IMR-90 (cell line): ENCODE data around the gene GLG1. TPM values are rescaled to one million over a fixed set of nuclear protein-coding genes. Genes with fewer than 3 reads are reported as not detected.

ENCODE experiments used
- ATAC-seq: fragments of 200-7000 bp; cut with Tn5 transposase; 2 replicates; pipeline ENCODE4 v1.9.1; 2020; ENCODE audit warnings: low read depth, mild to moderate bottlenecking, moderate library complexity
- BruUV-seq: library from RNA; stranded (reverse); fragments of 400-500 nt; replicated peaks from 2 replicates; lab custom pipeline; 2021; lab: Mats Ljungman, UMichigan
- CTCF ChIA-PET: fragments of 300-600 bp; formaldehyde crosslinking; extraction: SDS; loops from one replicate; lab custom pipeline; 2021; ENCODE audit warnings: antibody characterized with exemption; lab: Yijun Ruan, JAX
- POLR2A ChIA-PET: fragments of 300-600 bp; sonication (Branson Sonifier 250); formaldehyde crosslinking; loops from one replicate; lab custom pipeline; 2022; ENCODE audit warnings: antibody characterized with exemption; ENCODE audit not compliant: unreplicated experiment; lab: Charles Lee
- DNase-seq: peaks from one replicate; pipeline ENCODE4 v3.0.0; 2013
- H2AFZ ChIP-seq: replicated peaks from 2 replicates; pipeline ENCODE3; 2013; ENCODE audit warnings: low read length, mild to moderate bottlenecking; ENCODE audit not compliant: poor library complexity
- H2AK5ac ChIP-seq: 2 replicates; pipeline ENCODE4 v1.6.1; 2013; ENCODE audit warnings: low read depth, low read length, inconsistent platforms
- H2AK9ac ChIP-seq: replicated peaks from 2 replicates; pipeline ENCODE3; 2013; ENCODE audit warnings: mild to moderate bottlenecking, low read depth, low read length, moderate library complexity; ENCODE audit not compliant: poor library complexity
- H2BK120ac ChIP-seq: 2 replicates; pipeline ENCODE4 v1.6.1; 2013; ENCODE audit warnings: low read depth, low read length, inconsistent platforms
- H2BK15ac ChIP-seq: 3 replicates; pipeline ENCODE4 v1.6.1; 2013; ENCODE audit warnings: low read depth, low read length, inconsistent platforms
- H2BK20ac ChIP-seq: 2 replicates; pipeline ENCODE4 v1.6.1; 2013; ENCODE audit warnings: low read depth, mild to moderate bottlenecking, inconsistent platforms, low read length, moderate library complexity
- H2BK5ac ChIP-seq: 2 replicates; pipeline ENCODE4 v1.6.1; 2013; ENCODE audit warnings: mild to moderate bottlenecking, low read depth, low read length, inconsistent platforms; ENCODE audit not compliant: poor library complexity, severe bottlenecking
- H3K14ac ChIP-seq: replicated peaks from 2 replicates; pipeline ENCODE4 v1.6.1; 2013; ENCODE audit warnings: low read depth, low read length, inconsistent platforms
- H3K18ac ChIP-seq: 2 replicates; pipeline ENCODE4 v1.6.1; 2013; ENCODE audit warnings: low read depth, low read length, control low read depth
- H3K23ac ChIP-seq: 2 replicates; pipeline ENCODE4 v1.6.1; 2013; ENCODE audit warnings: low read depth, low read length, inconsistent platforms
- H3K27ac ChIP-seq: 2 replicates; pipeline ENCODE4 v1.5.1; 2013; ENCODE audit warnings: mild to moderate bottlenecking, control low read depth, low read length; ENCODE audit not compliant: insufficient read depth
- H3K27me3 ChIP-seq: 2 replicates; pipeline ENCODE4 v1.6.1; 2013; ENCODE audit warnings: low read length; ENCODE audit not compliant: control insufficient read depth, insufficient read depth
- H3K36me3 ChIP-seq: 2 replicates; pipeline ENCODE4 v1.6.1; 2013; ENCODE audit warnings: low read length, mixed read lengths; ENCODE audit not compliant: control insufficient read depth, insufficient read depth
- H3K4ac ChIP-seq: 2 replicates; pipeline ENCODE4 v1.6.1; 2013; ENCODE audit warnings: low read depth, low read length, inconsistent platforms
- H3K4me1 ChIP-seq: 2 replicates; pipeline ENCODE4 v1.6.1; 2013; ENCODE audit warnings: low read length, mixed read lengths; ENCODE audit not compliant: control insufficient read depth, insufficient read depth
- H3K4me2 ChIP-seq: 2 replicates; pipeline ENCODE4 v1.6.1; 2013; ENCODE audit warnings: low read depth, mild to moderate bottlenecking, control low read depth, low read length, moderate library complexity
- H3K4me3 ChIP-seq: 2 replicates; pipeline ENCODE4 v1.5.1; 2013; ENCODE audit warnings: low read depth, mild to moderate bottlenecking, control low read depth, low read length, moderate library complexity; ENCODE audit not compliant: insufficient read depth
- H3K56ac ChIP-seq: 2 replicates; pipeline ENCODE4 v1.6.1; 2013; ENCODE audit warnings: low read length, inconsistent platforms; ENCODE audit not compliant: insufficient read depth; ENCODE audit errors: extremely low read depth
- H3K79me1 ChIP-seq, 2 experiments: 2 replicates each; pipeline ENCODE4 v1.6.1; 2013; ENCODE audit warnings: low read length in 2 of 2, inconsistent platforms in 1 of 2, low read depth in 1 of 2
- H3K9ac ChIP-seq: 2 replicates; pipeline ENCODE4 v1.6.1; 2013; ENCODE audit warnings: low read depth, low read length, control low read depth
- H3K9me1 ChIP-seq: 2 replicates; pipeline ENCODE4 v1.6.1; 2013; ENCODE audit warnings: low read length, inconsistent platforms; ENCODE audit not compliant: insufficient read depth
- H3K9me3 ChIP-seq: 2 replicates; pipeline ENCODE4 v1.6.1; 2013; ENCODE audit warnings: low read length; ENCODE audit not compliant: control insufficient read depth, insufficient read depth
- H4K20me1 ChIP-seq: 2 replicates; pipeline ENCODE4 v1.6.1; 2013; ENCODE audit warnings: low read length, inconsistent platforms; ENCODE audit not compliant: insufficient read depth
- H4K5ac ChIP-seq: 2 replicates; pipeline ENCODE4 v1.6.1; 2013; ENCODE audit warnings: mild to moderate bottlenecking, low read depth, low read length, control low read depth
- H4K8ac ChIP-seq, 2 experiments: 2 replicates each; pipeline ENCODE4 v1.6.1; 2013; ENCODE audit warnings: low read depth in 2 of 2, low read length in 2 of 2, control low read depth in 1 of 2, inconsistent platforms in 1 of 2
- H4K91ac ChIP-seq: 2 replicates; pipeline ENCODE4 v1.6.1; 2013; ENCODE audit warnings: low read depth, low read length, inconsistent platforms; ENCODE audit not compliant: insufficient read depth
- FOS ChIP-seq: fragments of 150-350 bp; IDR thresholded peaks from 2 replicates; pipeline ENCODE4 v1.6.1; 2016; ENCODE audit warnings: low read depth, low read length
- RFX5 ChIP-seq: IDR thresholded peaks from 2 replicates; pipeline ENCODE4 v1.8.0; 2012; ENCODE audit warnings: low read depth, mild to moderate bottlenecking, low read length, moderate library complexity
- WGBS, 2 experiments: methylation state at CpG; one replicate each; pipeline versions ENCODE4 v1.1.5 to v1.1.7; 2013; ENCODE audit warnings: missing lambda C conversion rate in 2 of 2; ENCODE audit not compliant: insufficient read length in 1 of 2; ENCODE audit errors: extremely low coverage in 2 of 2; 5-methylcytosine and 5-hydroxymethylcytosine counted together
- dilution Hi-C: fragments of 300-500 bp; cut with HindIII; formaldehyde crosslinking; loops from one replicate; pipeline ENCODE4 v1.14.3; 2018; ENCODE audit warnings: low sequenced_read_pairs; ENCODE audit not compliant: unreplicated experiment
- in situ Hi-C: fragments of 300-500 bp; cut with MboI; formaldehyde crosslinking; loops from 3 replicates; pipeline ENCODE4 v1.14.3; 2019; ENCODE audit warnings: low sequenced_read_pairs, inconsistent platforms, mixed read lengths
- intact Hi-C: fragments of 100-400 bp; cut with micrococcal nuclease; formaldehyde crosslinking; loops from 2 replicates; pipeline ENCODE4 v1.10.0; 2022
- polyA plus RNA-seq, 3 experiments: library from polyadenylated mRNA; depleted of rRNA; stranded (reverse); fragments of >200 nt; gene quantifications; 2 replicates each; pipeline ENCODE4 v1.2.3, GENCODE V29; 2012; ENCODE audit warnings: low replicate concordance in 1 of 3
- total RNA-seq: library from RNA; depleted of rRNA; stranded (reverse); fragments of >200 nt; gene quantifications from 2 replicates; pipeline ENCODE4 v1.2.3, GENCODE V29; 2012
- TF ChIP-seq, protein P1 (sequence below): fragments of 150-350 bp; IDR thresholded peaks from 2 replicates; pipeline ENCODE4 v1.6.1; 2016; ENCODE audit warnings: low read depth, mild to moderate bottlenecking, low read length, moderate library complexity, borderline replicate concordance

Gene GLG1
- total and polyA plus RNA-seq, 2 of the 4 experiments (the other 2 are of a cell fraction), result 91.0 to 107 TPM

GRCh38 chr16:74562117-74562516 lies 44.8 kb downstream of the GLG1 start:
- Histone ChIP-seq H2AK9ac (no peak overlapping the region), H2BK20ac (no peak overlapping the region), H3K4me1 (peaks cover 2% of the 10 kb centered on the region; the same call in 1 of the 2 replicates), H4K91ac (no peak overlapping the region), H2BK5ac (no peak overlapping the region), H2AK5ac (no peak overlapping the region), H3K4me3 (no peak overlapping the region), H3K79me1 (peaks cover 66 to 84% of the 10 kb centered on the region in 2 experiments), H3K27me3 (no peaks in the 10 kb centered on the region), H4K20me1 (peaks cover 73% of the 10 kb centered on the region), H3K9me1 (peaks cover 3% of the 10 kb centered on the region; the same call in 1 of the 2 replicates), H2BK15ac (no peak overlapping the region), H3K18ac (no peak overlapping the region), H3K36me3 (no peaks in the 10 kb centered on the region), H3K9ac (no peak overlapping the region), H3K9me3 (no peaks in the 10 kb centered on the region), H3K56ac (no peak overlapping the region), H3K4ac (no peak overlapping the region), H3K23ac (no peak overlapping the region), H3K27ac (no peak overlapping the region), H2AFZ (no peak overlapping the region), H3K14ac (no peak overlapping the region), H2BK120ac (no peak overlapping the region), H4K8ac (no peak overlapping the region), H3K4me2 (no peak overlapping the region), H4K5ac (no peak overlapping the region)
- no TSS peak for BruUV-seq
- intact Hi-C loops, result loop anchor here (10.0 kb wide), 1 partner anchor 47 kb away; no protein-coding TSS in a partner anchor
- no CpG with 5 or more reads among the region's 1 CpG for WGBS, 2 experiments
- DNase-seq (no peak), ATAC-seq (no peak)
- TF ChIP-seq, protein P1, sequence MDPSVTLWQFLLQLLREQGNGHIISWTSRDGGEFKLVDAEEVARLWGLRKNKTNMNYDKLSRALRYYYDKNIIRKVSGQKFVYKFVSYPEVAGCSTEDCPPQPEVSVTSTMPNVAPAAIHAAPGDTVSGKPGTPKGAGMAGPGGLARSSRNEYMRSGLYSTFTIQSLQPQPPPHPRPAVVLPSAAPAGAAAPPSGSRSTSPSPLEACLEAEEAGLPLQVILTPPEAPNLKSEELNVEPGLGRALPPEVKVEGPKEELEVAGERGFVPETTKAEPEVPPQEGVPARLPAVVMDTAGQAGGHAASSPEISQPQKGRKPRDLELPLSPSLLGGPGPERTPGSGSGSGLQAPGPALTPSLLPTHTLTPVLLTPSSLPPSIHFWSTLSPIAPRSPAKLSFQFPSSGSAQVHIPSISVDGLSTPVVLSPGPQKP, result no peak
- TF ChIP-seq FOS, result no peak
- TF ChIP-seq RFX5, result no peak
- dilution Hi-C loops, result no loop called here
- ChIA-PET CTCF (interaction anchor here (0.6 kb wide), 1 partner anchor 24 kb away, joined by 3 read pairs; no protein-coding TSS in a partner anchor), POLR2A (no interaction called here)
- in situ Hi-C loops, result no loop called here
